PFSK-1 (cell line): ENCODE results near the gene ITGAD.

Source experiments
- FOXP2 ChIP-seq: optimal IDR thresholded peaks from 2 replicates; pipeline ENCODE3; 2011; ENCODE audit warnings: borderline replicate concordance, control low read depth, inconsistent platforms; ENCODE audit not compliant: insufficient read depth; ENCODE audit errors: extremely low read length, extremely low read depth
- POLR2AphosphoS5 ChIP-seq: IDR thresholded peaks from 2 replicates; pipeline ENCODE4 v1.6.1; 2012; ENCODE audit warnings: low read depth, mild to moderate bottlenecking, control low read depth, low read length, moderate library complexity
- SIN3A ChIP-seq: IDR thresholded peaks from 2 replicates; pipeline ENCODE4 v1.6.1; 2012; ENCODE audit warnings: mild to moderate bottlenecking, low read length, moderate library complexity, borderline replicate concordance; ENCODE audit not compliant: insufficient read depth
- TAF1 ChIP-seq: IDR thresholded peaks from 2 replicates; pipeline ENCODE4 v1.6.1; 2012; ENCODE audit warnings: low read length, control low read depth, borderline replicate concordance; ENCODE audit not compliant: insufficient read depth
- TF ChIP-seq, protein P1 (sequence below), 2 experiments: IDR thresholded peaks; 2 replicates each; pipeline versions ENCODE4 v1.6.1 to v1.8.0; 2011 to 2012; ENCODE audit warnings: low read depth in 2 of 2, low read length in 2 of 2, control low read depth in 1 of 2, inconsistent platforms in 1 of 2, mild to moderate bottlenecking in 1 of 2, moderate library complexity in 1 of 2; ENCODE audit not compliant: insufficient read depth in 1 of 2

The ITGAD gene

DNA sequence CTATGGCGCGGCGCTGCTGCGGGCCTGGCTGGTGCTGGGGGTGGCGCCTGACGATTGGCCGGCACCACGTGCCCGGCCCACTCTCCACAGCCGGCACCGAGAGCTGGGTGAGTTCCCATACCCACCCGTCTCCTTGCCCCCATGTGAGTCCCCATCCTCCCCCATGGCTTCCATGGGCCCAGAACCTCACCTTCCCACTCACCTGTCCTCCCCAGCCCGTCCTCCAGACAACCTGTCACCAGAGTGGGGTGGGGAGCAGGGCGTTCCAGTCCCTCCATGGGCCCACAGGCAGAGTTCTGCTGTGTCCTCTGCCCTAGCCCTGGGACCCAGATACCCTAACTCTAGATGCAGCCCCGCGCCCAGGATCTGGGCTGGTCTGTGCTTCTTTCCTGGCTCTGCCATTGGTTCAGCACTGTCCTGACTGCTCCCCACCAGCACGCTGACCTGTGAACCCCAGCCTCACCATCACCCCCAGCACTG is 71.7 kb downstream of the ITGAD start:
- TF ChIP-seq, protein P1, sequence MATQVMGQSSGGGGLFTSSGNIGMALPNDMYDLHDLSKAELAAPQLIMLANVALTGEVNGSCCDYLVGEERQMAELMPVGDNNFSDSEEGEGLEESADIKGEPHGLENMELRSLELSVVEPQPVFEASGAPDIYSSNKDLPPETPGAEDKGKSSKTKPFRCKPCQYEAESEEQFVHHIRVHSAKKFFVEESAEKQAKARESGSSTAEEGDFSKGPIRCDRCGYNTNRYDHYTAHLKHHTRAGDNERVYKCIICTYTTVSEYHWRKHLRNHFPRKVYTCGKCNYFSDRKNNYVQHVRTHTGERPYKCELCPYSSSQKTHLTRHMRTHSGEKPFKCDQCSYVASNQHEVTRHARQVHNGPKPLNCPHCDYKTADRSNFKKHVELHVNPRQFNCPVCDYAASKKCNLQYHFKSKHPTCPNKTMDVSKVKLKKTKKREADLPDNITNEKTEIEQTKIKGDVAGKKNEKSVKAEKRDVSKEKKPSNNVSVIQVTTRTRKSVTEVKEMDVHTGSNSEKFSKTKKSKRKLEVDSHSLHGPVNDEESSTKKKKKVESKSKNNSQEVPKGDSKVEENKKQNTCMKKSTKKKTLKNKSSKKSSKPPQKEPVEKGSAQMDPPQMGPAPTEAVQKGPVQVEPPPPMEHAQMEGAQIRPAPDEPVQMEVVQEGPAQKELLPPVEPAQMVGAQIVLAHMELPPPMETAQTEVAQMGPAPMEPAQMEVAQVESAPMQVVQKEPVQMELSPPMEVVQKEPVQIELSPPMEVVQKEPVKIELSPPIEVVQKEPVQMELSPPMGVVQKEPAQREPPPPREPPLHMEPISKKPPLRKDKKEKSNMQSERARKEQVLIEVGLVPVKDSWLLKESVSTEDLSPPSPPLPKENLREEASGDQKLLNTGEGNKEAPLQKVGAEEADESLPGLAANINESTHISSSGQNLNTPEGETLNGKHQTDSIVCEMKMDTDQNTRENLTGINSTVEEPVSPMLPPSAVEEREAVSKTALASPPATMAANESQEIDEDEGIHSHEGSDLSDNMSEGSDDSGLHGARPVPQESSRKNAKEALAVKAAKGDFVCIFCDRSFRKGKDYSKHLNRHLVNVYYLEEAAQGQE (IDR thresholded peaks at IDR 0.05; ENCODE audit: insufficient read depth in 1 of 2, low read depth in 2 of 2, low read length in 2 of 2), result no peak
- TF ChIP-seq TAF1, result no peak
- no peak for TF ChIP-seq SIN3A
- no peak for TF ChIP-seq FOXP2
- TF ChIP-seq POLR2AphosphoS5, result no peak

DNA sequence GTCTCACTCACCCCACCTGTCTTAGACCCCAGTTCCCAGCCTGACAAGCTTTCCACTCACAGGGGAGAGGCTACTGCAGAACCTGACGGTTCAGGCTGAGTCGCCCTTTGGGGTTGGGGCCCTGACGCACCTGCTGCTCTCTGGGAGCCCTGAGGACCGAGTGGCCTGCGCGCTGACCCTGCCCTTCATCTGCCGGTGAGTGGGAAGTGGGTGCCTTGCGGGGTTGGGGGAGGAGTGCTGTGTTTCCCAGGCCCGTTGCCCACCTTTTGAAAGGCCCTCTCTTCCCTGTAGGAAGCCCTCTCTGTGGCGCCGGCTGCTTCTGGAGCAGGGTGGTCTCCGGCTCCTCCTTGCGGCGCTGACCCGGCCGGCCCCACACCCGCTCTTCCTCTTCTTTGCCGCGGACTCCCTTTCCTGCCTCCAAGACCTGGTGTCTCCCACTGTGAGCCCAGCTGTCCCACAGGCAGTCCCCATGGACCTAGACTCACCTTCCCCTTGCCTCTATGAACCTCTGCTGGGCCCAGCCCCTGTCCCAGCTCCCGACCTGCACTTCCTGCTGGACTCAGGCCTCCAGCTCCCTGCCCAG is 72.7 kb downstream of the ITGAD start:
- TF ChIP-seq SIN3A (no peak), TAF1 (no peak), FOXP2 (no peak)

DNA sequence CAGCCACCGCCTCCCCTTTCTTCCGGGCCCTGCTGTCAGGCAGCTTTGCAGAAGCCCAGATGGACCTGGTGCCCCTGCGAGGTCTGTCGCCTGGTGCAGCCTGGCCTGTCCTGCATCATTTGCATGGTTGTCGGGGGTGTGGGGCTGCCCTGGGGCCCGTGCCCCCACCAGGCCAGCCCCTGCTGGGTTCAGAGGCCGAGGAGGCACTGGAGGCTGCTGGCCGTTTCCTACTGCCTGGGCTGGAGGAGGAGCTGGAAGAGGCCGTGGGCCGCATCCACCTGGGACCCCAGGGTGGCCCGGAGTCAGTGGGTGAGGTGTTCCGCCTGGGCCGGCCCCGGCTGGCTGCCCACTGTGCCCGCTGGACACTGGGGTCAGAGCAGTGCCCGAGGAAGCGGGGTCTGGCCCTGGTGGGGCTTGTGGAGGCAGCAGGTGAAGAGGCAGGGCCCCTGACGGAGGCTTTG is 73.3 kb downstream of the ITGAD start:
- TF ChIP-seq, protein P1 (IDR thresholded peaks at IDR 0.05; ENCODE audit: insufficient read depth in 1 of 2, low read depth in 2 of 2, low read length in 2 of 2), result no peak
- TF ChIP-seq TAF1, result no peak
- TF ChIP-seq POLR2AphosphoS5, result no peak
- no peak for TF ChIP-seq SIN3A
- no peak for TF ChIP-seq FOXP2

DNA sequence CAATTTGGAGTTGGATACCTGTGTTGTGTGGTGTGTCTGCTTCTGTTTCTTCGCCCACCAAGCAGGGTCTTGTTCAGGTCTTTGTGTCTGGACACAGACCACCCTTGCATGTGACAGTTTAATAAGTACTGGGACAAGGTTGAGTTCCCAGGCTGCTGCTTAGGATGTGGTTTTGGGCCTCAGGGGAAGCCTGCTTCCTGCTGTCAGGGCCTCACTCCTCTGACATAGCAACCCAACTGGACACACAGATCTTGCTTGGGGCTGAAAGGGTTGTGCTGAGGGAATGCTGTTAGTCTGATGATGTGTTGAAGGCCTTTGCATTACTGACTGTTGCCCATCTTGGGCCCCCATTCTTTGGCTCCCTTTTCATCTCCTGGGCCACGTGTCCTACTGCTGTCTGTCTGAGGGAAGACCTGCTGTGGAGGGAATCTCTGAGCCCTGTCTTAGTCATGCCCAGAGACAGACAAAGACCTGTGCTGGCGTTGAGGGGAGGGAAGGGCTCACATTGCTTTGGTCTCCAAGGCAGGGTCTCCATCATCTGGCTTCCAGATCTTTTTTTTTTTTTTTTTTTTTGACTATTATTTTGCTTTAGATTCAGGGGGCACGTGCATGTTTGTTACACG is 74.1 kb downstream of the ITGAD start:
- no peak for TF ChIP-seq FOXP2
- TF ChIP-seq SIN3A, result no peak
- TF ChIP-seq POLR2AphosphoS5, result no peak
- TF ChIP-seq, protein P1 (IDR thresholded peaks at IDR 0.05; ENCODE audit: insufficient read depth in 1 of 2, low read depth in 2 of 2, low read length in 2 of 2), result no peak
- no peak for TF ChIP-seq TAF1

DNA sequence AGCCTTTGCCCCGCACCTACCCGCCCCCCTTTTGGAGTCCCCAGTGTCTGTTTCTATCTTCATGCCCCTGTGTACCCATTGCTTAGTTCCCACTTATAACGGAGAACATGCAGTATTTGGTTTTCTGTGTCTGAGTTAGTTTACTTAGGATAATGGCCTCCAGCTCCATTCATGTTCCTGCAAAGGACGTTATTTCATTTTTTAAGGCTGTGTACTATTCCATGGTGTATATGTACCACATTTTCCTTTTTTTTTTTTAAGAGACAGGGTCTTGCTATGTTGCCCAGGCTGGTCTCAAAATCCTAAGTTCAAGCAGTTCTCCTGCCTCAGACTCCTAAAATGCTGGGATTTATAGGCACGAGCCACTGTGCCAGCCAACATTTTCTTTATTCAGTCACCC is 74.7 kb downstream of the ITGAD start:
- TF ChIP-seq FOXP2 (no peak), SIN3A (no peak)

DNA sequence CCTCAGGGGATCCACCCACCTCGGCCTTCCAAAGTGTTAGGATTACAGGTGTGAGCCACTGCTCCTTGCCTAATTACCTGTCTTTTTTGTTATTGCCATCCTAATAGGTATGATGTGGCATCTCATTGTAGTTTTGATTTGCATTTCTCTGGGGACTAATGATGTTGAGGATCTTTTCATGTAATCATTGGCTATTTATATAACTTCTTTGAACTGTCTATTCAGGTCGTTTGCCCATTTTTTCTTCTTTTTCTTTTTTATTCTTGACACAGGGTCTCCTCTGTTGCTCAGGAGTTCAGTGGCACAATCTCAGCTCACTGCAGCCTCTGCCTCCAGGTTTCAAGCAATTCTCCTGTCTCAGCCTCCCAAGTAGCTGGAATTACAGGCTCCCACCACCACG is 77.5 kb downstream of the ITGAD start:
- TF ChIP-seq TAF1 (no peak), SIN3A (no peak), FOXP2 (no peak), POLR2AphosphoS5 (no peak)
- TF ChIP-seq, protein P1 (IDR thresholded peaks at IDR 0.05; ENCODE audit: insufficient read depth in 1 of 2, low read depth in 2 of 2, low read length in 2 of 2), result no peak
